Skin epidermis (tissue), 12 donors: ENCODE results near the gene FAM228B.

ENCODE experiments used
- H3K27ac ChIP-seq, 21 experiments: fragments of 200-600 bp; sonication (generic) in 11 of 21; one replicate each; pipeline ENCODE4 v1.5.0; 2020; ENCODE audit warnings: mild to moderate bottlenecking in 3 of 21, inconsistent platforms in 2 of 21, moderate library complexity in 2 of 21
- H3K4me3 ChIP-seq, 7 experiments: fragments of 200-600 bp; sonication (generic) in 2 of 7; one replicate each; pipeline ENCODE4 v1.5.0; 2020; ENCODE audit warnings: inconsistent platforms in 2 of 7, mild to moderate bottlenecking in 2 of 7, moderate library complexity in 1 of 7

The FAM228B gene

GRCh38 chr2:24147364-24147763 is 24.1 kb downstream of the FAM228B start:
- Histone ChIP-seq H3K4me3 (no peak overlapping the region), H3K27ac (no peak overlapping the region)

GRCh38 chr2:24152413-24153197 is 29.3 kb downstream of the FAM228B start:
- no peak overlapping the region for H3K27ac ChIP-seq
- no peak overlapping the region for H3K4me3 ChIP-seq

GRCh38 chr2:24153478-24153877 is 30.2 kb downstream of the FAM228B start:
- Histone ChIP-seq H3K27ac (no peak overlapping the region), H3K4me3 (no peak overlapping the region)

- no peak overlapping the region for H3K27ac ChIP-seq
- H3K4me3 ChIP-seq = no peak overlapping the region
Observed at GRCh38 chr2:24158131-24158530, 34.9 kb downstream of the FAM228B start.

- Histone ChIP-seq H3K27ac (no peak overlapping the region), H3K4me3 (no peak overlapping the region)
Observed at GRCh38 chr2:24159708-24160107, 36.4 kb downstream of the FAM228B start.

GRCh38 chr2:24160761-24161160 is 37.5 kb downstream of the FAM228B start:
- Histone ChIP-seq H3K27ac (no peak overlapping the region), H3K4me3 (no peak overlapping the region)

GRCh38 chr2:24162494-24162893 is 39.2 kb downstream of the FAM228B start:
- H3K4me3 ChIP-seq = no peak overlapping the region
- no peak overlapping the region for H3K27ac ChIP-seq

- no peak overlapping the region for H3K27ac ChIP-seq
- no peak overlapping the region for H3K4me3 ChIP-seq
Observed at GRCh38 chr2:24163186-24163585, 39.9 kb downstream of the FAM228B start.

GRCh38 chr2:24163601-24164000 is 40.3 kb downstream of the FAM228B start:
- no peak overlapping the region for H3K4me3 ChIP-seq
- H3K27ac ChIP-seq = no peak overlapping the region

- Histone ChIP-seq H3K4me3 (no peak overlapping the region), H3K27ac (no peak overlapping the region)
Observed at GRCh38 chr2:24164416-24164973, 41.2 kb downstream of the FAM228B start.

- H3K4me3 ChIP-seq = no peak overlapping the region
- H3K27ac ChIP-seq = no peak overlapping the region
Observed at GRCh38 chr2:24169023-24169422, 45.8 kb downstream of the FAM228B start.

- Histone ChIP-seq H3K27ac (peak within 1 kb of the TSS in 4 of 21 experiments; percentile 17 to 37 (median 24)), H3K4me3 (peak within 1 kb of the TSS in 5 of 7 experiments; percentile 12 to 32 (median 18))
Observed at GRCh38 chr2:24174851-24175277, 51.6 kb downstream of the FAM228B start, which contains the start of gene FAM228A. Gene FAM228A, plus strand, starts transcription at chr2:24175053. Its CDS starts 428 bp downstream, at chr2:24175481.

GRCh38 chr2:24175631-24176187 is 52.4 kb downstream of the FAM228B start:
- Histone ChIP-seq H3K4me3 (peak overlapping the region in 5 of 7 experiments; percentile 12 to 32 (median 18)), H3K27ac (peak overlapping the region in 4 of 21 experiments; percentile 17 to 37 (median 24))

- H3K27ac ChIP-seq = peak overlapping the region in 1 of 21 experiments; percentile 21
Observed at GRCh38 chr2:24176326-24176725, 53.1 kb downstream of the FAM228B start.

GRCh38 chr2:24179683-24180082 is 56.4 kb downstream of the FAM228B start:
- H3K4me3 ChIP-seq = no peak overlapping the region
- no peak overlapping the region for H3K27ac ChIP-seq

More at GRCh38 chr2:24176326-24176725, 53.1 kb downstream of the FAM228B start:
- H3K4me3 ChIP-seq = no peak overlapping the region

- H3K27ac ChIP-seq = no peak overlapping the region
- no peak overlapping the region for H3K4me3 ChIP-seq
Observed at GRCh38 chr2:24181849-24182248, 58.6 kb downstream of the FAM228B start.

- H3K27ac ChIP-seq = no peak overlapping the region
- H3K4me3 ChIP-seq = no peak overlapping the region
Observed at GRCh38 chr2:24182507-24182906, 59.2 kb downstream of the FAM228B start.

GRCh38 chr2:24183366-24184069 is 60.2 kb downstream of the FAM228B start:
- Histone ChIP-seq H3K27ac (no peak overlapping the region), H3K4me3 (no peak overlapping the region)

- no peak overlapping the region for H3K4me3 ChIP-seq
Observed at GRCh38 chr2:24189551-24189950, 66.3 kb downstream of the FAM228B start.

GRCh38 chr2:24190503-24190902 is 67.2 kb downstream of the FAM228B start:
- Histone ChIP-seq H3K4me3 (no peak overlapping the region), H3K27ac (no peak overlapping the region)

More at GRCh38 chr2:24189551-24189950, 66.3 kb downstream of the FAM228B start:
- no peak overlapping the region for H3K27ac ChIP-seq
